Spleen (tissue), 7 donors: ENCODE results near the gene VGLL3.

Experiments used
- CTCF ChIP-seq, 11 experiments: fragments of 200-600 bp in 7 of 11; fragments of 450-650 bp in 4 of 11; sonication (generic) in 4 of 11; IDR thresholded peaks in 8 of 11; conservative IDR thresholded peaks in 3 of 11; 1 replicate in 7 of 11; 2 replicates in 4 of 11; pipeline versions ENCODE4 v1.4.0 to v1.8.0; 2016 to 2021; ENCODE audit warnings: antibody characterized with exemption in 11 of 11, inconsistent platforms in 4 of 11, mild to moderate bottlenecking in 1 of 11
- POLR2A ChIP-seq, 3 donors: fragments of 450-650 bp; IDR thresholded peaks; one replicate each; pipeline ENCODE4 v1.5.1; 2017; ENCODE audit warnings: antibody characterized with exemption in 3 of 3, mild to moderate bottlenecking in 1 of 3
- POLR2AphosphoS5 ChIP-seq, 3 donors: sonication (generic); formaldehyde crosslinking; IDR thresholded peaks; one replicate each; pipeline ENCODE4 v1.5.1; 2017; ENCODE audit warnings: antibody characterized with exemption in 3 of 3
- donor health status: DM: no; HTN: no; CAD: no; lungs with moderate emphysema.
- donor health status: DM: no; HTN: no; CAD: no.
- donor health status: DM: no; HTN: no; CAD: no.

- TF ChIP-seq POLR2A (IDR thresholded peaks at IDR 0.05) (no peak), CTCF (IDR thresholded peaks at IDR 0.05 in 8 of 11, conservative IDR thresholded peaks at IDR 0.05 in 3 of 11) (no peak), POLR2AphosphoS5 (IDR thresholded peaks at IDR 0.05) (no peak)
These were observed 61.9 kb downstream of the VGLL3 start for GRCh38 chr3:86929046-86929445.
